HG03442 (cell line): ENCODE measurements around the gene CLDND2.

Experiments
- ATAC-seq: cut with Tn5 transposase; IDR thresholded peaks from one replicate; pipeline ENCODE4 v1.9.1; 2021; ENCODE audit warnings: mild to moderate bottlenecking, moderate library complexity; ENCODE audit not compliant: unreplicated experiment

Gene CLDND2

GRCh38 chr19:51386882-51387520, 18.2 kb upstream of the CLDND2 start:
- no peak for ATAC-seq

- no peak for ATAC-seq
Observed at GRCh38 chr19:51382004-51382403, 13.2 kb upstream of the CLDND2 start.

DNA sequence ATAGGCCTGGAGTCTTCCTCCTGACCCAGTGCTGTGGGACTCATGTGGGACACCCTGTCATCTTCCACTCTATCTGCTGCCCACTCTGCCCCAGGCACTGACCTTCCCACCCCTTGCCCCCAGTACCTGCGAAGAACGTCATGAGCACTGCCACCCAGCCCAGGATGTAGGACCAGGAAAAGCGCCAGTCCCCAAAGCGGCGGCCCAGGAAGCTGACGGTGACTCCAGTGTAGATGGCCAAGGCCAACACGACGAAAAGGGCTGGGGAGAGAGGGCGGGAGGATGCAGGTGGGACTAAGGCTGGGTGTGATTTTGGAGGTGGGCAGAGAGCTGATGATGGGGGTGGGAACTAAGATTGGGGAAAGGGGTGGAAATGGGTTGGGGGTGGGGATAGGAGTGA, 11.6 kb upstream of the CLDND2 start:
- no peak for ATAC-seq

GRCh38 chr19:51377422-51377821, 8.6 kb upstream of the CLDND2 start:
- no peak for ATAC-seq

DNA sequence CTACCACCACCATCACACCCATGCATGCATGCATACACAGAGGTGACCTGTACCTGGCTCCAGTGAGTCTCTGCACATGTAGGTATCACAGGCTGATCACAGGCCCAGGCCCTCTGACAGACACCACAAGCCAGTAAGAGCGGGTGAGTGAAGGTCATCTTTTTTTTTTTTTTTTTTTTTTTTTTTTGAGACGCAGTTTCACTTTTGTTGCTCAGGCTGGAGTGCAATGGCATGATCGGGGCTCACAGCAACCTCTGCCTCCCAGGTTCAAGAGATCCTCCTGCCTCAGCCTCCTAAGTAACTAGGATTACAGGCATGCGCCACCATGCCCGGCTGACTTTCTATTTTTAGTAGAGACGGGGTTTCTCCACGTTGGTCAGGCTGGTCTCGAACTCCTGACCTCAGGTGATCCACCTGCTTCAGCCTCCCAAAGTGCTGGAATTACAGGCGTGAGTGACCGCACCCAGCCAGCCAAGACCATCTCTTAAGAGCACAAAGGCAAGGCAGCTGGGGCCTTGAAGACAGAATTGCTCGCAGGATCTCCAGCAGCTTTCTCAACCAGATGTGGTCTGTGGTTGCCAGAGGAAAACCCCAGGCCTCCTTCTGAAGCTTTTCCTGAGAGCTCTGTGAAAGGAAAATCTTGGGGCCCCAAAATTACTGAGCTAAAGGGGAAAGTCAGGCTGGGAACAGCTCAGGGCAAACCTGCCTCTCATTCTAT, 6.9 kb upstream of the CLDND2 start:
- ATAC-seq: no peak

GRCh38 chr19:51372649-51373504, 4.1 kb upstream of the CLDND2 start, which contains the start of gene NKG7:
TSS of gene NKG7 (minus strand) at chr19:51372654. CDS start at chr19:51372535, 119 bp downstream.
- peak; percentile 25 for ATAC-seq

DNA sequence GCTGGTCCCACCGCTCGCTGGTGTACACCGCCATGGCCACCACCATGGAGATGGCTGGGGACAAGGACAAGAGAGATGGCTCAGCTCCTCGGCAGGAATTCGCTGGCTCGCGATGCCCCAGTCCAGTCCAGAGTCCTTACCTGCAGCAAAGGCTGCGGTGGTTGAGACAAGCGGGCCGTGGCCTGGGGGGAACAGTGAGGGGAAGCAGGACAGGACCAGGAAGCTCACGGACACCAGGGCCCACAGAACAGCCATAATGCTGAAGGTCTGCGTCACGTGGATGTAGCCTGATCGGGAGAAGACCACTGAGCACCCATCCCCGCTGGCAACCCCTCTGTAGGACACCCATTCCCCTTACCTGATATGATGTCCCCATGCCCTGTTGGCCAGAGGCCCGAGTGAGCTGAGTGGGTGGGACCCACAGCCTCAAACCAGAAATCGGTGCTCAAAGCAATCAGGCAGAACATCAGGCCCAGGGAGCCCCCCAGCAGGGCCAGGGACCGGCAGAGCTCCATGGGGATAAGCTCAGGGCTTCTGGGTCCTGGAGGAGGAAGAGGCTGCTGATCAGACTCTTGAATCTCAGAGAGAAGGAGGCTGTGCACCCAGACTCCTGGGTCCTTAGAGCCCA, 3.3 kb upstream of the CLDND2 start:
- ATAC-seq: no peak

GRCh38 chr19:51371186-51371690, 2.4 kb upstream of the CLDND2 start:
- no peak for ATAC-seq

DNA sequence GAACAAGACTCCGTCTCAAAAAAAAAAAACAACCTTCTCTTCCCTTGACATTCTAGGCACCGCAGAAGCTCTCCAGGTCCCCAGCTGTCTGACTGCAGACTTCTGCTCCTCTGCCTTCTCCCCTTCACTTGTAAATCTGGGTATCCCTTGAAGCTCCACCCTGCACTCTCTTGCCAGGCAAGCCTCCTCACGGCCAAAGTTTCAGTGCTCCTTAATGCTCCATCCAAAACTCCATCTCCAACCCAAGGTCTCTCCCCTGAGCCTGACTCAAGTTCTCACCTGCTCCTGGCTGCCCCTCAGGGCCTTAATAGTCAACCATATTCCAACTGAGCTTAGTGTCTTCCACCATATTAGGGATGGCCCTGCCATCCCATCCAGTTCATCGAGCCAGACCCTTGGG, 1.4 kb upstream of the CLDND2 start:
- ATAC-seq: no peak

DNA sequence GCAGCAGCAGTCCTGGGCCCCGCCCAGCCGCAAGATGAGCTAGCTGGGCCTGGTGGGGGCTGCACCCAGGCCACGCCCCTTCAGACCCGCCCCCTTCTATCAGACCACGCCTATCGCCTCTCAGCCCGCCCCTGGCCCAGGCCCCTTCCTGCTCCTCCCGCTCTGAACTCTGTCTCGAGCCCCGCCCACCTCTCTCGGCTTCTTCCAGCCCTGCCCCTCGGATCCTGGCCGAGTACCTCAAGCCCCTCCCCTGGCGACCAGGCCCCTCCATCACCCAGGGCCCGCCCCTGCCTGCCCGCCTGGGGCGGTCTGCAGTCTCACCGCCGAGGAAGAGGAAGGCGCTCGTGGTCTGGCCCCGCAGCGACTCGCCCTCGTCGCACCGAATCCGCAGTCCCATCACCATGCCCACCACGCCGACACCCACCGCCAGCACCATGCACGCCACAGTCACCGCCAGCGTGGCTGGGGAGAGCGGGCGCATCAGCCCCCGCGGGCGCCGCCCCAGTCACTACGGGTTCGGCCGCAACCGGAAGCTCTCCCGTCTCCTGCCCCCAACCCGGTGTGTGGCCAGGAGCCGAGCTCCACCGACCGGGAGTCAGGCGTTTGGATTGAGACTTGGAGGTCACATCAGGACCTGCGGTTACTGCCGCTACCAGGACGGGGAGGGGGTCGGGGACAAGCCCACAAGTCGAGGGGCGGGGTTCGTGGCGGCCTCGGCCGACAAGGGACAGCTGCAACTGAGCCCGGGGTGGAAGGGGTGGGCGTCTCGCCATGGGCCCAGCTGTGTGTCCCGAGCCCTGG, 1.0 kb downstream of the CLDND2 start:
- peak; percentile 72 for ATAC-seq

DNA sequence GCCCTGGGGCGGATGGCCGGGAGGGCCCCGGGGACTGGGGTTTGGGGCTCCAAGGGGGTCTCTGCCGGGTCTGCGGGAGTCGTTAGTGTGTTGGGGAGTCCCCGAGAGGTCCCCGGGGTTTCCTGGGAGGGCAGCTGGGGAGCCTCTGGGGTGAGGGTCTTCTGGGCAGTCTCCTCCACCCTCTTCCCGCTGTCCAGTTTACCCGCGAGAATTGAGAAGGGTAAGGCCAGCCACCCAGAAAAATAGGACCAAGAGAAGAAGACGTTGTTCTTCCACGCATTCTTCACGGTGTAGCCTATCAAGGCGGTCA, 1.6 kb downstream of the CLDND2 start:
- ATAC-seq: no peak

DNA sequence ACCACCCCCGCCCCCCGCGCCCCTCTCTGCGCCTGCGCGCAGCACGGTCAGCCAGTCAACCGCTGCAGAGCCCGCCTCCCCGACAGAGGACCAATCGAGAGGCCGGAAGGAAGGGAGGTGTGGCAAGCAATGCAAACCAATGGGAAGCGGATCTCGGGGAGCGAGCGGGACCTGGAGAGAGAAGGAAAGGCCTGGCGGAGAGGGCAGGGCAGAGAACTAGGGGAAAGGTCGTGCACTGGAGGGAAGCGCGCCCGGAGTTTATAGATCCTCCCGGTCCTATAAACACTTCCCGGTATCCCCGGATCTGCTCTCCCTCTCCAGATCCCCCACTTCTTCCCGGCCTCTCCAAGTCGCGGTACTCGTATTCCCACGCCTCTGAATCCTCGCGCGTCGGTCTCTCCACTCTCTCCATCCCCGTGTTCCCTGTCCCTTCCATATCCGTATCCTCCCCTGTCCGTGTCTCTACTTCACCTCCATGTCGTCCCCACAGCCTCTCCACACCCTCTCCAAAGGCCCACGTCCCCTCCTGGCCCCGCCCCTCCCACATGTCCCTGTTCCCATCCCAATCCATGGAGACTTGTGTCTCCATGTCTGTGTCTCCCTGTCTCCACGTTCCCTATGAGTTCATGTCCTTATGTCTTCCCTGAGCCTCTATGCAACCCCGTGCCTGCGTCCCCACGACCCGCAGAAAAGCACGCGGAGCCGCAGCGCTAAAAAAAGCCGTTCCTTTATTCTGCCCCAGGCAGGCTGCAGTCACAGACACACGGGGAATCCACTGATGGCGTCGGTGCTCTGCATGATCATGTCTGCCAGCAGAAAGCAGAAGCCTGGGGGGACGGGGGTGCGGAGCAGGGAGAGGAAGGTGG, 2.2 kb downstream of the CLDND2 start:
- ATAC-seq: peak; percentile 50

DNA sequence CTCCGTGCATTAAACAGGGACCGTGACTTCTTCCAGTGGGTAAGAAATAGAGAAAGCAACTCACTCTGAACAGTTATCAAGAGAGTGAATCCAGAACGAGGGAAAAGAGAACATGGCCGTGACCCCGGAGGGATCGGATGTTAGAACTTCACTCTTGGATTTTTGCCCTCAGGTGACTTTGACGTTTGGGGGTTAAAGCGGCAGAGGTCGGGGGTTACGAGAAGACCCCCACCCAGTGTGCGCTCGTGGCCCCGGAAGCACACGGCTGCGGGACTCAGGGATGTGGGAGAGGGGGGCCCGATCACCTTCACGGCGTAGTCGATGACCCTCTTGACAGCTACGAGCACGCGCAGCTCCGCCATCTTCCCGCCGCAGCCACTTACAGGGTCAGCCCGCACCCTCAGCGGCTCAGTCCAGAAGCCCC, 2.8 kb downstream of the CLDND2 start, which contains the start of gene ETFB:
ETFB (minus strand) TSS at position 424 of the 424 bp plus-strand sequence; CDS start at position 362, 62 bp downstream.
- ATAC-seq: no peak

DNA sequence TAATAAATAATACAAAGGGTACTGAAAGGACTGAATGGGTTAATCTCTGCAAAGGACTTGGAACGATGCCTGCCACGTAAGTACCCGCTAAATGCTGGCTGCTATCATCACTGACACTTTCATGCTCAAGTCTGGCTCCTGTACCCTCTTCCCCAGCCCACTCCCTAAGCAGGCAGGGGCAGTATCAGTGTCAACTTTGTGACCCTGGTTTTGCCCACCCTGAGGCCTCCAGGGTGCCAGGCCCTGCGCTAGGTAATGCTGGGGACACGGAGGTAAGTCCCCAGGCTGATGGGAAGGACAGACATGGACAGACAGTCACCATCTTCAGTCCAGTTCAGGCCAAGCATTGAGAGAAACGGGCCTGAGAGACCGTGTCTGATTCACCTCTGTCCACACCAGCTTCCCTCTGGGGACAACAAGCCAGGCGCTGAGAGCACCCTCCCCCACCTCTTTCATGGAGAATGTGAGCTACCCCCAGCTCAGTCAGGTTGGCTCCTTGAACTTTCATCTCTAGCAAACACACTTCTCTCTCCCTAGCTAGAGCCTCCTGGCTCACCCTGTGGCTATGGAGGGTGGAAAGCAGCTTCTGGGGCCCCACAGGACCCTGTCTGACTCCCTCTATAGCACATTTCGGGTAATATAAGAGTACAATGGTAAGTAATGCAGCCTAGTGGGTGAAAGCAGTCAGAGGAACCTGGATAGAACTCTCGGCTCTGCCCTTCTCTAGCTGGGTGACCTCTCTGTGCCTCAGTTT, 3.4 kb downstream of the CLDND2 start:
- ATAC-seq: no peak

DNA sequence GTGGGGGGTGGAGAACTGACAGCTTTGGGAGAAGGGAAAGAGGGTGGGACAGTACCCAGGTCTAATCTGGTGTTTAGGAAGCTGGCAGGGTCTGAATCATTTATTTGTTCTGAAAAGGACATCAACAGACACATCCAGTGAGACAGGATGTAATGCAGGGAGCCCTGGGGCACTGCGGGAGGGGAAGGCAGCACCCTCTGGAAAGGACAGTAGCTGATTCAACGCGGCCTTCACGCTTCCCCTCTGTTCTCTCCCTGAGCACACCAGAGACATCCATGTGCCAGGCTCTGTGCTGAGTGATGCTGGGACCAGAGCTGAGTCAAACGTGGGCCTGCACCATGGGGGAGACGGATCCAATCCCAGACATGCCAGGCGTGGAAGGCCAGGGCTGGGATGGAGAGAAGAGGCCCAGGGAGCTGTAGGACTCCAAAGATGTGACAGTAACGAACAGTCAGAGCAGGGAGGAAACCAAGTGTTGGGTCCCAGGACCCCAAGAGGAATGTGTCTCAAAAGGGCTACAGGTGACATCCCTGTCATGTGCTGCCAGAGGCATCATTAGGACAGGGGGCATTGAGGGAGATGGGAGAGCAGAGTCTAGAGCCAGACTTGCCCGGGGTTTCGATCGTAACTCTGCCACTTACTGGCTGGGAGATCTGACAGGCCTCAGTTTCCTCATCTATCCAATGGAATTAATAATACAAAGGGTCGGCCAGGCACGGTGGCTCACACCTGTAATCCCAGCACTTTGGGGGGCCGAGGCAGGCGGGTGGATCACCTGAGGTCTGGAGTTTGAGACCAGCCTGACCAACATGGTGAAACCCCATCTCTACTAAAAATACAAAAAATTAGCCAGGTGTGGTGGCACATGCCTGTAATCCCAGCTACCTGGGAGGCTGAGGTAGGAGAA, 4.3 kb downstream of the CLDND2 start:
- ATAC-seq: no peak

DNA sequence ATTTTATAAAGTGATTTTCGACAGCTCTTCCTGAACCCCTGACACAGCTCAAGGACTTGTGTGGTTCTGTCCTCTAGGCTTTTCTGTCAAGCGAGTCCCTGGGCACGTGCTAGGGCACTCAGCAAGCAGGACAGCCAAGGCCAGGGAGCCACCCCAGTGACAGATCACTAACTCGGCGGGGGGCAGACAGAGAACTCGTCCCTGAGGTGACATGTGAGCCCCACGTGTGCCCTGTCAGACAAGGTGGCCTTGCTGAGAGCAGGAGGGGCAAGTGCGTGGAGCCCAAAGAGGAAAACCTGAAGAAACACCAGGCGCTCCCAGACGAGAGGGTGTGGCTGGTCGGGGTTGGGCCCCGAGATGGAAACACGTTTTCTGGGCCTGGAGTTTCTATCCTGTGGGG, 7.6 kb downstream of the CLDND2 start:
- ATAC-seq: no peak

DNA sequence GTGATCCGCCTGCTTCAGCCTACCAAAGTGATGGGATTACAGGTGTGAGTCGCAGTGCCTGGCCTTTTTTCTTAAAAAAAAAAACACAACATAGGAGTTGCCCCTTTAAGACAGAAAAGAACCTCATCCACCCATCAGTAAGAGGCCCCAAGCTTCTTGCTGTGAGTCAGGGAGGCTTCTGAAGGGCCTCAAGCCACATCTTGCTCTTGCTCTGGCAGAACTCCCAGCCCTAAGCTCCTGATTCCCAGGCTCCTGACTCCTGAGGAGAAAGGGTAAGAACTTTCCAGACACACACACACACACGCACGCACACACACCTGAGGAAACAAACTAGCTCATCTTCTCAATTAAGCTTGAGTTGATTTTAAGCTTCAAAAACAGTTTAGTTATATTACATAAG, 9.5 kb downstream of the CLDND2 start:
- no peak for ATAC-seq

DNA sequence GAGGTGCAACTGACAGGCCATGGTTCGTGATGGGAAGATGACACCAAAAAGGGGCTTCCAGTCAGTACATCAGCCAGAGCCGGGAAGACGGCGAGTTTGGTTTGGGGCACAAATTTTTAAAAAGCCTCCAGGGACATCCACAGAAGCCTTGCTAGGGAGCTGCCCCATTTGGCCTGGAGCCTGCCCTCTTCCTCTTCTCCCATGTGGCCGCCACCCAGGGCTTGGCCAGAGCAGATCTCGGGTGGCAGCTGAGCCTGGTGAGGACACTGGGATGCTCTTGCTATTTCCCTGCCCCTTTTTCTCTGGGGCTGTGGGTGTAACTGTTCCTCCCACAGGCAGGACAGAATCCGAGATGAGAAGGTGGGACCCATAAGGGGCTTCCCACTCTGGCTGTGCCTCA, 10.9 kb downstream of the CLDND2 start:
- ATAC-seq: no peak
